Endometrial microvascular endothelial cells (primary cell): ENCODE measurements around the gene RAET1L. TPM values are rescaled to one million over a fixed set of nuclear protein-coding genes. Genes with fewer than 3 reads are reported as not detected.
"Not testable (repeated sequence)": the region's sequence is repeated elsewhere in the genome, so short reads cannot be mapped to it uniquely, and the experiment has no call there.

Source experiments
- in situ Hi-C: cut with HindIII; loops from 2 replicates; pipeline ENCODE4 v1.10.0; 2017; ENCODE audit warnings: low sequenced_read_pairs, low pct_unique_long_range_greater_than_20kb; ENCODE audit errors: inconsistent ontology term
- total RNA-seq: library from RNA; depleted of rRNA; stranded (reverse); fragments of >200 nt; gene quantifications from one replicate; pipeline ENCODE4 v1.2.3, GENCODE V29; 2015; ENCODE audit errors: inconsistent ontology term

RAET1L gene
- total RNA-seq, 1 donor from 2014 or later, result not detected

GRCh38 chr6:150024021-150024420 is 1.3 kb downstream of the RAET1L start:
- in situ Hi-C loops, result not testable (repeated sequence)

- in situ Hi-C loops, result not testable (repeated sequence)
These were observed 3.5 kb downstream of the RAET1L start for GRCh38 chr6:150021870-150022269.

- in situ Hi-C loops, result no loop called here
These were observed 6.3 kb downstream of the RAET1L start for GRCh38 chr6:150018846-150019580.

- in situ Hi-C loops, result not testable (repeated sequence)
These were observed 8.2 kb downstream of the RAET1L start for GRCh38 chr6:150017186-150017521.

- in situ Hi-C loops, result no loop called here
These were observed 8.8 kb downstream of the RAET1L start for GRCh38 chr6:150016324-150017185.

- in situ Hi-C loops, result not testable (repeated sequence)
These were observed 9.9 kb downstream of the RAET1L start for GRCh38 chr6:150015281-150016001.

- in situ Hi-C loops, result not testable (repeated sequence)
These were observed 10.6 kb downstream of the RAET1L start for GRCh38 chr6:150014623-150015280.

- in situ Hi-C loops, result not testable (repeated sequence)
These were observed 11.3 kb downstream of the RAET1L start for GRCh38 chr6:150013785-150014622.

- in situ Hi-C loops, result not testable (repeated sequence)
These were observed 12.2 kb downstream of the RAET1L start for GRCh38 chr6:150012846-150013784.

- in situ Hi-C loops, result no loop called here
These were observed 16.7 kb downstream of the RAET1L start for GRCh38 chr6:150008588-150008987.

- in situ Hi-C loops, result no loop called here
These were observed 18.3 kb downstream of the RAET1L start for GRCh38 chr6:150006961-150007464.

- in situ Hi-C loops, result no loop called here
These were observed 19.3 kb downstream of the RAET1L start for GRCh38 chr6:150005761-150006651.

- in situ Hi-C loops, result no loop called here
These were observed 20.3 kb downstream of the RAET1L start for GRCh38 chr6:150004783-150005717.

- in situ Hi-C loops, result no loop called here
These were observed 21.1 kb downstream of the RAET1L start for GRCh38 chr6:150004101-150004782.

GRCh38 chr6:150003599-150003998 is 21.7 kb downstream of the RAET1L start:
- in situ Hi-C loops, result not testable (repeated sequence)
